BLaER1 (cell line): ENCODE results near the gene SMCHD1.

Experiments used
- H3K27ac ChIP-seq: shearing (Covaris generic); formaldehyde crosslinking; 2 replicates; pipeline ENCODE4 v1.8.1; 2022
- H3K27me3 ChIP-seq: shearing (Covaris generic); formaldehyde crosslinking; 2 replicates; pipeline ENCODE4 v1.8.1; 2022
- H3K36me3 ChIP-seq: shearing (Covaris generic); formaldehyde crosslinking; 2 replicates; pipeline ENCODE4 v1.8.1; 2022
- H3K4me1 ChIP-seq: shearing (Covaris generic); formaldehyde crosslinking; 2 replicates; pipeline ENCODE4 v1.8.1; 2022
- H3K4me2 ChIP-seq: shearing (Covaris generic); formaldehyde crosslinking; 2 replicates; pipeline ENCODE4 v1.8.1; 2022
- H3K4me3 ChIP-seq: shearing (Covaris generic); formaldehyde crosslinking; 2 replicates; pipeline ENCODE4 v1.8.1; 2022
- H3K9ac ChIP-seq: shearing (Covaris generic); formaldehyde crosslinking; 2 replicates; pipeline ENCODE4 v1.8.1; 2022
- H3K9me3 ChIP-seq: shearing (Covaris generic); formaldehyde crosslinking; 2 replicates; pipeline ENCODE4 v1.8.1; 2022
- H4K20me1 ChIP-seq: shearing (Covaris generic); formaldehyde crosslinking; 2 replicates; pipeline ENCODE4 v1.8.1; 2022
- Cebpa-rat ChIP-seq: shearing (Covaris generic); IDR thresholded peaks from 2 replicates; pipeline ENCODE4 v1.8.1; 2022

The SMCHD1 gene

DNA sequence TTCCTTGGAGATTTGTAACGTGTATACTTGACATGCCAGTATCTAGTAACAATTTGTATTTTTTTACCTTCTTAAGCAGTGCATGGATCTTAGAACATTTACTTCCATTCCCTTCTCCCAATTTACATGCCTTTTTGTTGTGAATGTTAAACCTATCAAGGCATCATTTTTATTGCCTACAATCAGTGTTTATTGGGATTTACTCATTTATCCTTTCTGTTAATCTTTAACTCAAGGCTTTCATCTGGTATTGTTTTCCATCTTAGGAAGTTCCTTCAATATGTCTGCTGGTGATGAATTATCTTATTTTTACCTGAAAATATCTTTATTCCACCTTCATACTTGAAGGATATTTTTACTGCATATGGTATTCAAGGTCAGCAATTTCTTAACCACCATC lies 102.8 kb downstream of the SMCHD1 start:
- H3K9me3 ChIP-seq: no peaks in the 10 kb centered on the region
- no peak overlapping the region for H3K9ac ChIP-seq
- peaks cover 81% of the 10 kb centered on the region for H3K36me3 ChIP-seq
- H3K27ac ChIP-seq: no peak overlapping the region
- H3K4me3 ChIP-seq: no peak overlapping the region
- no peak overlapping the region for H3K4me2 ChIP-seq
- no peaks in the 10 kb centered on the region for H3K27me3 ChIP-seq
- no peak for TF ChIP-seq Cebpa-rat
- H4K20me1 ChIP-seq: no peaks in the 10 kb centered on the region
- peaks cover 6% of the 10 kb centered on the region for H3K4me1 ChIP-seq

- Histone ChIP-seq H3K27ac (no peak overlapping the region), H3K36me3 (peaks cover 88% of the 10 kb centered on the region), H3K4me3 (no peak overlapping the region)
These were observed 119.1 kb downstream of the SMCHD1 start for GRCh38 chr18:2774669-2775068.

GRCh38 chr18:2776601-2777000 lies 121.1 kb downstream of the SMCHD1 start:
- no peaks in the 10 kb centered on the region for H3K27me3 ChIP-seq
- H3K4me1 ChIP-seq: peaks cover 11% of the 10 kb centered on the region
- no peak overlapping the region for H3K9ac ChIP-seq
- no peaks in the 10 kb centered on the region for H4K20me1 ChIP-seq
- H3K4me2 ChIP-seq: peak overlapping the region; percentile 45
- H3K4me3 ChIP-seq: no peak overlapping the region
- no peak overlapping the region for H3K27ac ChIP-seq
- H3K9me3 ChIP-seq: no peaks in the 10 kb centered on the region
- TF ChIP-seq Cebpa-rat: no peak
- peaks cover 86% of the 10 kb centered on the region for H3K36me3 ChIP-seq

More at GRCh38 chr18:2774669-2775068, 119.1 kb downstream of the SMCHD1 start:
- H3K4me1 ChIP-seq: peaks cover 11% of the 10 kb centered on the region
- TF ChIP-seq Cebpa-rat: no peak
- no peaks in the 10 kb centered on the region for H3K9me3 ChIP-seq
- H3K27me3 ChIP-seq: no peaks in the 10 kb centered on the region
- H3K4me2 ChIP-seq: no peak overlapping the region
- H4K20me1 ChIP-seq: no peaks in the 10 kb centered on the region
- no peak overlapping the region for H3K9ac ChIP-seq

DNA sequence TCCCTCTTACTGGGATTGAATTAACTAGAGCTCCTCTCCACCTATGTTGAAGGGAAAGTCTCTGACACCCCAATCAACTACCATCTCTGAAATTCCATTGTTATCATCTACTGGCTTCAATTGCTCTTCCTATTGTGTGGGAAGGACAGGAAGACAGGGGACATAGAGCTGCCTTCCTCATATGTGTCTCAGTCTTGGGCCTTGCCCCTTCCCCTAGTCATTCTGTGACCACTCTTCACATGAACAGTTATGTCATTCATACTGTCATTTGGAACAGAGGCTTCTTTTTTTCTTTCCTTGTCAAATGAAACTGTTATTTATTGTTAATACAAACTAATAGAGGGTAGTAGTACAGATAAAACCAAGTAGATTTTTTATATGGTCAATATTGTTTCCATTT lies 121.7 kb downstream of the SMCHD1 start:
- no peak for TF ChIP-seq Cebpa-rat
- Histone ChIP-seq H4K20me1 (no peaks in the 10 kb centered on the region), H3K27ac (no peak overlapping the region), H3K4me1 (peaks cover 11% of the 10 kb centered on the region), H3K36me3 (peaks cover 89% of the 10 kb centered on the region), H3K4me2 (no peak overlapping the region), H3K4me3 (no peak overlapping the region), H3K9ac (no peak overlapping the region), H3K9me3 (no peaks in the 10 kb centered on the region), H3K27me3 (no peaks in the 10 kb centered on the region)

DNA sequence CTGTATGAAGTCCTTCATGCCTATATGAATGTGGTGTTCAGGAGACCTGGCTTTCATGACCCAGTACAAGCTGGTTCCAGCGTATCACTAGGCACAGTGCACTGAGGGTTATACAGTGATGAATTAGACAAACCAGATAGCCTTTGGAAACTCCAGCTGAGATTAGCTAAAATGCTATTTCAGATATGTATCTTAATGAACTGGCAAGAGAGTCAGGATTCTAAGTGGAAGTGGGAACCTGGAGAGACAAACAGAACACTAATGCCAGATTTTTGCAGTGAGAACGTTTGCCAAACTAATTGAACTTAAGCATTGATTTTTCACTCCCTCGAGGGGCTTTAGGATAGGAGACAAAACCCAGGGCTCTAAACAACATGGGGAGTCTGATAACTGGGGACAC lies 125.2 kb downstream of the SMCHD1 start:
- H4K20me1 ChIP-seq: no peaks in the 10 kb centered on the region

DNA sequence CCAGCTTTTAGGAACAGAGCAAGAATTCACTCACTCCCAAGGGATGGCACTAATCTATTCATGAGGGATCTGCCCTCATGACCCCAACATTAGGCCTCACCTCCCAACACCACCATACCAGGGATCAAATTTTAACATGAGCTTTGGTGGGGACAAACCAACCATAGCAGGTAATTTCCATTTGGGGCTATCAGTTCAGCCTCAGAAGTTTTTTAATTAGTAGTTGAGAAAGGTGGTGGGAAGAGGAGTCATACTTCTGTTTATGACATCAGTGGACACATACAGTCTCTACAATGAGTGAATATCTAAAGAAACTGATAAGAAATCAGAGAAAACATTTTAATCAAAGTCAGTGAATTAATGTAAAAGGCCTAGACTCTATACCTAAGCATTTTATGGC lies 131.7 kb downstream of the SMCHD1 start:
- no peaks in the 10 kb centered on the region for H4K20me1 ChIP-seq
- no peak for TF ChIP-seq Cebpa-rat
- peaks cover 87% of the 10 kb centered on the region for H3K36me3 ChIP-seq
- H3K9ac ChIP-seq: no peak overlapping the region
- H3K9me3 ChIP-seq: no peaks in the 10 kb centered on the region
- H3K27me3 ChIP-seq: no peaks in the 10 kb centered on the region
- no peak overlapping the region for H3K4me3 ChIP-seq
- H3K4me2 ChIP-seq: no peak overlapping the region
- H3K4me1 ChIP-seq: no peaks in the 10 kb centered on the region
- H3K27ac ChIP-seq: no peak overlapping the region

More for the DNA sequence above, 125.2 kb downstream of the SMCHD1 start:
- Histone ChIP-seq H3K9me3 (no peaks in the 10 kb centered on the region), H3K36me3 (peaks cover 91% of the 10 kb centered on the region), H3K4me1 (peaks cover 11% of the 10 kb centered on the region), H3K9ac (no peak overlapping the region), H3K4me2 (no peak overlapping the region), H3K27me3 (no peaks in the 10 kb centered on the region), H3K27ac (no peak overlapping the region), H3K4me3 (no peak overlapping the region)
- no peak for TF ChIP-seq Cebpa-rat

DNA sequence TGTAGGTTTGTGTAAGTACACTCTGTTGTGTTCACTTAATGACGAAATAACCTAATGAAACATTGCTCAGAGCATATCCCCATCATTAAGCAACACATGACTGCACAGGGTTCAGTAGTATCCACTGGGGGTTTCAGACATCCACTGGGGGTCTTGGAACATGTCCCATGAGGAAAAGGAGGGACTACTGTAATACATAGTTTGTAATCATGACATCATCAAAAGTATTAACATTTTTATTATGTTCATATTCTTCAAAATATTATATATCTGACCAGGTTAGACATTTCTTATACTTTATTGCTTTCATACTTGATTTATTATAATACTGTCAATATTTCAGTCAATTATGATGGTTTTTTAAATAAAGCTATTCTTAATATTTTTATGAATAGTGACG lies 136.9 kb downstream of the SMCHD1 start:
- Histone ChIP-seq H3K27me3 (no peaks in the 10 kb centered on the region), H3K9ac (no peak overlapping the region), H4K20me1 (no peaks in the 10 kb centered on the region), H3K36me3 (peaks cover 84% of the 10 kb centered on the region), H3K27ac (no peak overlapping the region), H3K4me2 (no peak overlapping the region), H3K9me3 (no peaks in the 10 kb centered on the region), H3K4me3 (no peak overlapping the region), H3K4me1 (no peaks in the 10 kb centered on the region)
- no peak for TF ChIP-seq Cebpa-rat

DNA sequence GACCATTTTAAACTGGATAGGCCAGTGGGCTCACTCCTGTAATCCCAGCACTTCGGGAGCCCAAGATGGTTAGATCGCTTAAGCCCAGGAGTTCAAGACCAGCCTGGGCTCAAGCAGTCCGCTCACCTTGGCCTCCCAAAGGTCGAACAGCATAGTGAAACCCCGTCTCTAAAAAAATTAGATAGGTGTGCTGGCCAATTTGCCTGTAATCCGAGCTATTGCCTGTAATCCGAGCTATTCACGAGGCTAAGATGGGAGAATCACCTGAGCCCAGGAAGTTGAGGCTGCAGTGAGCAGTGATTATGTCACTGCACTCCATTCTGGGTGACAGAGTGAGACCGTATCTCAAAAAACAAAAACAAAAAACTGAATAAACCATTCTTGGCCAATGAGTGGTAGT lies 138.6 kb downstream of the SMCHD1 start:
- no peak overlapping the region for H3K27ac ChIP-seq
- no peaks in the 10 kb centered on the region for H3K9me3 ChIP-seq
- H3K36me3 ChIP-seq: peaks cover 84% of the 10 kb centered on the region
- H3K4me3 ChIP-seq: no peak overlapping the region
- no peaks in the 10 kb centered on the region for H3K4me1 ChIP-seq
- no peak overlapping the region for H3K9ac ChIP-seq
- H3K27me3 ChIP-seq: no peaks in the 10 kb centered on the region
- TF ChIP-seq Cebpa-rat: no peak
- no peak overlapping the region for H3K4me2 ChIP-seq
- no peaks in the 10 kb centered on the region for H4K20me1 ChIP-seq

GRCh38 chr18:2797951-2798350 lies 142.4 kb downstream of the SMCHD1 start:
- no peak overlapping the region for H3K9ac ChIP-seq
- no peak overlapping the region for H3K4me2 ChIP-seq
- H3K4me3 ChIP-seq: no peak overlapping the region
- H3K9me3 ChIP-seq: no peaks in the 10 kb centered on the region
- H3K4me1 ChIP-seq: no peaks in the 10 kb centered on the region
- H3K27ac ChIP-seq: no peak overlapping the region
- no peaks in the 10 kb centered on the region for H4K20me1 ChIP-seq
- H3K36me3 ChIP-seq: peaks cover 83% of the 10 kb centered on the region
- TF ChIP-seq Cebpa-rat: no peak
- H3K27me3 ChIP-seq: no peaks in the 10 kb centered on the region

DNA sequence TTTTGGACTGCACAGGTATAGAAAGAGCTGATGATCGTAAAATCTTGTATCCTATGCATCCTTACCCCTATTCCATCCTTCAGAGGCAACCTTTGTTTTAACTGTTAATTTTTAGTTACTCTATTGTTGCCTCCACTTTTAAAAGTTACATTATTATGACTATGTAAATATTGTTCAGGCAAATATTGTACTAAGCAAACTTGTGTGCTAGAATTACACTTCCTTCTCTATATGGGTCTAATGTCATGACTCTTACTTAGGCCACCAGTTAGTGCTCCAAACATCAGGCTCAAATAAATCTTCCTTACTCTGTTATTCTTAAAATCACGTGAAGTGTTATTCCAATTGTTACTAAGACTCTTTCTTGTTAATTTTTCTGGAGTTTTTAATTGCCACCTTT lies 143.8 kb downstream of the SMCHD1 start:
- Histone ChIP-seq H3K4me1 (no peaks in the 10 kb centered on the region), H3K9me3 (no peaks in the 10 kb centered on the region), H3K27ac (no peak overlapping the region), H3K4me2 (no peak overlapping the region), H4K20me1 (no peaks in the 10 kb centered on the region), H3K27me3 (no peaks in the 10 kb centered on the region), H3K9ac (no peak overlapping the region), H3K4me3 (no peak overlapping the region), H3K36me3 (peaks cover 81% of the 10 kb centered on the region)
- TF ChIP-seq Cebpa-rat: no peak
